H9 (cell line): ENCODE measurements around the gene FAM3C. TPM values are rescaled to one million over a fixed set of nuclear protein-coding genes. Genes with fewer than 3 reads are reported as not detected.
A peak's percentile ranks its signal among the peaks of the same experiment; 100 is the strongest.

ENCODE experiments used
- DNase-seq: peaks from one replicate; pipeline ENCODE4 v3.0.0-alpha.2; 2017
- H2AFZ ChIP-seq: one replicate; pipeline ENCODE4 v1.6.1; 2013; ENCODE audit warnings: mild to moderate bottlenecking, low read length, control low read depth, moderate library complexity
- H2AK5ac ChIP-seq: 2 replicates; pipeline ENCODE4 v1.6.1; 2013; ENCODE audit warnings: low read length, control low read depth, mixed read lengths; ENCODE audit not compliant: insufficient read length
- H2BK120ac ChIP-seq: one replicate; pipeline ENCODE4 v1.6.1; 2013; ENCODE audit warnings: low read depth, mild to moderate bottlenecking, low read length, control low read depth, inconsistent platforms; ENCODE audit not compliant: poor library complexity, severe bottlenecking
- H2BK12ac ChIP-seq: 2 replicates; pipeline ENCODE4 v1.6.1; 2013; ENCODE audit warnings: low read length, control low read depth, mixed read lengths, low read depth; ENCODE audit not compliant: insufficient read length
- H2BK15ac ChIP-seq: 2 replicates; pipeline ENCODE4 v1.6.1; 2013; ENCODE audit warnings: low read depth, low read length, control low read depth
- H2BK20ac ChIP-seq: one replicate; pipeline ENCODE4 v1.6.1; 2013; ENCODE audit warnings: low read depth, mild to moderate bottlenecking, low read length, control low read depth, inconsistent platforms; ENCODE audit not compliant: poor library complexity, severe bottlenecking
- H2BK5ac ChIP-seq: 2 replicates; pipeline ENCODE4 v1.6.1; 2013; ENCODE audit warnings: low read length, control low read depth, mixed read lengths; ENCODE audit not compliant: insufficient read length
- H3K14ac ChIP-seq: 2 replicates; pipeline ENCODE4 v1.6.1; 2013; ENCODE audit warnings: low read length, control low read depth; ENCODE audit not compliant: insufficient read depth
- H3K18ac ChIP-seq: 2 replicates; pipeline ENCODE4 v1.6.1; 2013; ENCODE audit warnings: low read depth, mild to moderate bottlenecking, mixed read lengths, low read length, control low read depth; ENCODE audit not compliant: insufficient read length
- H3K23ac ChIP-seq: 2 replicates; pipeline ENCODE4 v1.6.1; 2013; ENCODE audit warnings: low read length, control low read depth, mixed read lengths, low read depth; ENCODE audit not compliant: insufficient read length
- H3K23me2 ChIP-seq: 2 replicates; pipeline ENCODE4 v1.6.1; 2013; ENCODE audit warnings: low read depth, mild to moderate bottlenecking, mixed read lengths, low read length, control low read depth; ENCODE audit not compliant: insufficient read length, poor library complexity, severe bottlenecking
- H3K27ac ChIP-seq: 2 replicates; pipeline ENCODE4 v1.5.1; 2013; ENCODE audit warnings: low read length, control low read depth, mixed read lengths, low read depth; ENCODE audit not compliant: insufficient read length
- H3K27me3 ChIP-seq: 2 replicates; pipeline ENCODE4 v1.6.1; 2013; ENCODE audit warnings: low read length, control low read depth, inconsistent platforms; ENCODE audit not compliant: insufficient read depth
- H3K4ac ChIP-seq: 2 replicates; pipeline ENCODE4 v1.6.1; 2013; ENCODE audit warnings: low read depth, mild to moderate bottlenecking, control low read depth, inconsistent platforms, low read length, moderate library complexity
- H3K4me1 ChIP-seq: 2 replicates; pipeline ENCODE4 v1.6.1; 2013; ENCODE audit warnings: low read length, control low read depth, inconsistent platforms; ENCODE audit not compliant: insufficient read depth
- H3K4me2 ChIP-seq: 2 replicates; pipeline ENCODE4 v1.6.1; 2013; ENCODE audit warnings: low read length, control low read depth, mixed read lengths; ENCODE audit not compliant: insufficient read length, insufficient read depth
- H3K56ac ChIP-seq: 2 replicates; pipeline ENCODE4 v1.6.1; 2013; ENCODE audit warnings: low read depth, mild to moderate bottlenecking, mixed read lengths, low read length, control low read depth; ENCODE audit not compliant: insufficient read length
- H3K79me1 ChIP-seq: 2 replicates; pipeline ENCODE4 v1.6.1; 2013; ENCODE audit warnings: low read depth, mild to moderate bottlenecking, moderate library complexity, low read length, control low read depth, inconsistent platforms; ENCODE audit not compliant: insufficient read depth, poor library complexity, severe bottlenecking
- H3K79me2 ChIP-seq: 2 replicates; pipeline ENCODE4 v1.6.1; 2013; ENCODE audit warnings: low read length, control low read depth, inconsistent platforms; ENCODE audit not compliant: insufficient read depth
- H3K9ac ChIP-seq: 2 replicates; pipeline ENCODE4 v1.6.1; 2013; ENCODE audit warnings: low read length, control low read depth, mixed read lengths; ENCODE audit not compliant: insufficient read length; ENCODE audit errors: extremely low read depth
- H3K9me3 ChIP-seq: one replicate; pipeline ENCODE4 v1.6.1; 2013; ENCODE audit warnings: low read depth, low read length, inconsistent platforms; ENCODE audit not compliant: control insufficient read depth
- H3T11ph ChIP-seq: one replicate; pipeline ENCODE4 v1.6.1; 2013; ENCODE audit warnings: mild to moderate bottlenecking, low read length, control low read depth, inconsistent platforms
- H4K20me1 ChIP-seq: one replicate; pipeline ENCODE4 v1.6.1; 2013; ENCODE audit not compliant: control insufficient read depth, insufficient read length, insufficient read depth
- H4K5ac ChIP-seq: 2 replicates; pipeline ENCODE4 v1.6.1; 2013; ENCODE audit warnings: low read depth, mild to moderate bottlenecking, mixed read lengths, low read length, control low read depth; ENCODE audit not compliant: insufficient read length
- H4K8ac ChIP-seq: replicated peaks from 2 replicates; pipeline ENCODE4 v1.6.1; 2013; ENCODE audit warnings: low read length, control low read depth, mixed read lengths, low read depth; ENCODE audit not compliant: insufficient read length
- H4K91ac ChIP-seq: 2 replicates; pipeline ENCODE4 v1.6.1; 2013; ENCODE audit warnings: low read depth, mild to moderate bottlenecking, moderate library complexity, mixed read lengths, low read length, control low read depth; ENCODE audit not compliant: insufficient read length
- H3K27ac Mint-ChIP-seq, 3 experiments: 2 replicates in 2 of 3; 3 replicates in 1 of 3; pipeline ENCODE4 v1.8.0; 2020 to 2021; ENCODE audit warnings: mixed read lengths in 3 of 3, mild to moderate bottlenecking in 1 of 3, moderate library complexity in 1 of 3
- H3K27me3 Mint-ChIP-seq: 2 replicates; pipeline ENCODE4 v1.8.0; 2021; ENCODE audit warnings: low read depth, mild to moderate bottlenecking, moderate library complexity, mixed read lengths
- H3K36me3 Mint-ChIP-seq, 3 experiments: 2 replicates in 2 of 3; 3 replicates in 1 of 3; pipeline ENCODE4 v1.8.0; 2020 to 2021; ENCODE audit warnings: low read depth in 3 of 3, mixed read lengths in 3 of 3; ENCODE audit not compliant: insufficient read depth in 1 of 3
- H3K4me1 Mint-ChIP-seq, 2 experiments: 2 replicates each; pipeline ENCODE4 v1.8.0; 2020; ENCODE audit warnings: mixed read lengths in 2 of 2
- H3K4me3 Mint-ChIP-seq, 2 experiments: 2 replicates in 1 of 2; 3 replicates in 1 of 2; pipeline ENCODE4 v1.8.0; 2020 to 2021; ENCODE audit warnings: mild to moderate bottlenecking in 2 of 2, mixed read lengths in 2 of 2, moderate library complexity in 1 of 2
- H3K9me3 Mint-ChIP-seq, 2 experiments: 2 replicates in 1 of 2; 3 replicates in 1 of 2; pipeline ENCODE4 v1.8.0; 2020; ENCODE audit warnings: mild to moderate bottlenecking in 2 of 2, mixed read lengths in 2 of 2, moderate library complexity in 1 of 2
- WGBS: extraction: QIAGEN DNeasy Blood & Tissue Kit; methylation state at CpG from one replicate; pipeline ENCODE4 v1.1.7; 2013; ENCODE audit warnings: missing lambda C conversion rate, low lambda C conversion rate, mixed read lengths; ENCODE audit not compliant: insufficient read length; ENCODE audit errors: extremely low coverage; 5-methylcytosine and 5-hydroxymethylcytosine counted together
- long read RNA-seq: library from polyadenylated mRNA; unstranded; transcript quantifications from one replicate; pipeline ENCODE4 v2.0.0, GENCODE V29; 2020
- total RNA-seq: library from RNA; stranded (reverse); gene quantifications from 2 replicates; pipeline ENCODE4 v1.2.1, GENCODE V29; 2021
- TF ChIP-seq, protein P1 (sequence below): fragments of 200-600 bp; sonication (generic); conservative IDR thresholded peaks from 3 replicates; pipeline ENCODE4 v1.8.0; 2021; ENCODE audit warnings: antibody characterized with exemption, mild to moderate bottlenecking

Gene FAM3C, protein sequence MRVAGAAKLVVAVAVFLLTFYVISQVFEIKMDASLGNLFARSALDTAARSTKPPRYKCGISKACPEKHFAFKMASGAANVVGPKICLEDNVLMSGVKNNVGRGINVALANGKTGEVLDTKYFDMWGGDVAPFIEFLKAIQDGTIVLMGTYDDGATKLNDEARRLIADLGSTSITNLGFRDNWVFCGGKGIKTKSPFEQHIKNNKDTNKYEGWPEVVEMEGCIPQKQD
- total RNA-seq: 61.4 and 64.5 TPM in 2 replicates
- long read RNA-seq, transcript FAM3C-201 (10 exons, 2,508 nt): major isoform, 17 of 32 reads
- long read RNA-seq, partial matches to known transcripts: 4 of 32 reads
- long read RNA-seq, other reads (novel, unspliced or antisense): 10 of 32 reads

DNA sequence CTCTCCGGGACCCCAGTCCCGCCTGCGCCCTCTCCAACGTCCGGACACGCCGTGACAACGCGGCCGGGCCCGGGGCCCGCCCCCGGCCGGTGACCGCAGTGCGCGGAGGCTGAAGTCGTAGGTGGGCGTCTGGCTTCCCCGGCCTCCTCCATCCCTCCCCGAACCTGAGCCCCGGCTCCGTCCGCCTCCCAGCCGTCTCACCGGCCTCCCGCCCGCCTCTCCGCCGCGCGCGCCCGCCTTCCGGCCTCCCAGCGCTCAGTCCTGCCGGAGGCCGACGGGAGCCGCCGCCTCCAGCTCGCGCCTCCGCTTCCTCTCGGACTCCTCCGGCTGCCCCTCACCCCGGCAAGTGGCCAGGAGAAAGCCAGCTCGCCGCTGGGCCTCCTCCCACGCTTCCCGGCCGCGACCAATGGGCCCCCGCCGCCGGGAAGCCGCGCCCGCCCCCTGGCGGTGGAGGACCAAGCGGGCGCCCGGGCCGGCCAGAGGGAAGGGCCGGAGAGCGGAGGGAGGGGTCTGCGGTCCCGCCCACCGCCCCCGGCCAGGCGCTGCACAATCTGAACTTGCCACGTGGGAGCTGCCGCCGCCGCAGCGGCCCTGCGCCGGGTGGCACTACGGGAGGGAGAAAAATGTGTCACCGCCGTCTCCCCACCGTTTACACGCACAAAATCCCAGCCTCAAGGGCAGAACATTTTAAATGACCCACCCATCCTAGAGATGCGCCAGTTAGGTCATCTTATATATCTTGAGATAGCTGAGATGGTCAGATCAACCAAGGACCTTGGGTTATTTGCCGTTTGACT lies at the start of gene FAM3C:
TSS of gene FAM3C (minus strand) at position 348 of the 797 bp plus-strand sequence. CDS start 13,339 bp downstream, outside the sequence.
- H3K23me2 ChIP-seq: peaks cover 3% of the 10 kb centered on the region
- no peak within 1 kb of the TSS for H2BK12ac ChIP-seq
- Mint-ChIP-seq H3K9me3 (no peaks in the 10 kb centered on the region), H3K4me3 (peak within 1 kb of the TSS; percentile 79 to 88), H3K27me3 (no peaks in the 10 kb centered on the region), H3K27ac (peak within 1 kb of the TSS in 2 of 3 experiments; percentile 93 to 95; a peak in 5 of 7 replicates), H3K36me3 (peaks cover 12 to 15% (median 13%) of the 10 kb centered on the region in 3 experiments), H3K4me1 (peaks cover 7 to 11% of the 10 kb centered on the region in 2 experiments)
- no peaks in the 10 kb centered on the region for H3K4me1 ChIP-seq
- no peak within 1 kb of the TSS for H4K8ac ChIP-seq
- no peak within 1 kb of the TSS for H4K91ac ChIP-seq
- no peaks in the 10 kb centered on the region for H4K20me1 ChIP-seq
- H2AK5ac ChIP-seq: no peak within 1 kb of the TSS
- peak within 1 kb of the TSS; percentile 59 for H3K18ac ChIP-seq
- H3K79me1 ChIP-seq: peaks cover 4% of the 10 kb centered on the region
- H3K27ac ChIP-seq: no peak within 1 kb of the TSS
- TF ChIP-seq, protein P1, sequence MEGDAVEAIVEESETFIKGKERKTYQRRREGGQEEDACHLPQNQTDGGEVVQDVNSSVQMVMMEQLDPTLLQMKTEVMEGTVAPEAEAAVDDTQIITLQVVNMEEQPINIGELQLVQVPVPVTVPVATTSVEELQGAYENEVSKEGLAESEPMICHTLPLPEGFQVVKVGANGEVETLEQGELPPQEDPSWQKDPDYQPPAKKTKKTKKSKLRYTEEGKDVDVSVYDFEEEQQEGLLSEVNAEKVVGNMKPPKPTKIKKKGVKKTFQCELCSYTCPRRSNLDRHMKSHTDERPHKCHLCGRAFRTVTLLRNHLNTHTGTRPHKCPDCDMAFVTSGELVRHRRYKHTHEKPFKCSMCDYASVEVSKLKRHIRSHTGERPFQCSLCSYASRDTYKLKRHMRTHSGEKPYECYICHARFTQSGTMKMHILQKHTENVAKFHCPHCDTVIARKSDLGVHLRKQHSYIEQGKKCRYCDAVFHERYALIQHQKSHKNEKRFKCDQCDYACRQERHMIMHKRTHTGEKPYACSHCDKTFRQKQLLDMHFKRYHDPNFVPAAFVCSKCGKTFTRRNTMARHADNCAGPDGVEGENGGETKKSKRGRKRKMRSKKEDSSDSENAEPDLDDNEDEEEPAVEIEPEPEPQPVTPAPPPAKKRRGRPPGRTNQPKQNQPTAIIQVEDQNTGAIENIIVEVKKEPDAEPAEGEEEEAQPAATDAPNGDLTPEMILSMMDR: peak; percentile 96
- no peak within 1 kb of the TSS for H3K23ac ChIP-seq
- no peak within 1 kb of the TSS for H4K5ac ChIP-seq
- peak within 1 kb of the TSS; percentile 85 for H3K14ac ChIP-seq
- no peak within 1 kb of the TSS for H3K56ac ChIP-seq
- no peaks in the 10 kb centered on the region for H3K9me3 ChIP-seq
- H3K4ac ChIP-seq: no peak within 1 kb of the TSS
- H2AFZ ChIP-seq: peak within 1 kb of the TSS; percentile 34
- peak; percentile 92 for DNase-seq
- no peak within 1 kb of the TSS for H2BK120ac ChIP-seq
- peaks cover 17% of the 10 kb centered on the region; the same call in 1 of the 2 replicates for H3K79me2 ChIP-seq
- H2BK20ac ChIP-seq: no peak within 1 kb of the TSS
- peak within 1 kb of the TSS; percentile 59 for H3K4me2 ChIP-seq
- no peak within 1 kb of the TSS for H3T11ph ChIP-seq
- peak within 1 kb of the TSS; percentile 68 for H3K9ac ChIP-seq
- no peak within 1 kb of the TSS for H2BK5ac ChIP-seq
- WGBS: no CpG with 5 or more reads among the region's 85 CpGs
- H2BK15ac ChIP-seq: no peak within 1 kb of the TSS
- no peaks in the 10 kb centered on the region for H3K27me3 ChIP-seq
